ENCODE results near the gene DNMT3L. TPM values are rescaled to one million over a fixed set of nuclear protein-coding genes. Genes with fewer than 3 reads are reported as not detected.

DNMT3L gene
- total and polyA plus RNA-seq, 12 donors: not detected

GRCh38 chr21:44288251-44289110 is 26.8 kb upstream of the DNMT3L start:
- Histone ChIP-seq H3K4me1 (peaks cover 0 to 9% (median 0%) of the 10 kb centered on the region in 9 donors), H3K27ac (no peak overlapping the region), H3K4me3 (no peak overlapping the region), H3K27me3 (peaks cover 0 to 37% (median 21%) of the 10 kb centered on the region in 7 donors), H3K36me3 (no peaks in the 10 kb centered on the region), H3K9me3 (no peaks in the 10 kb centered on the region)
- TF ChIP-seq, protein P1, sequence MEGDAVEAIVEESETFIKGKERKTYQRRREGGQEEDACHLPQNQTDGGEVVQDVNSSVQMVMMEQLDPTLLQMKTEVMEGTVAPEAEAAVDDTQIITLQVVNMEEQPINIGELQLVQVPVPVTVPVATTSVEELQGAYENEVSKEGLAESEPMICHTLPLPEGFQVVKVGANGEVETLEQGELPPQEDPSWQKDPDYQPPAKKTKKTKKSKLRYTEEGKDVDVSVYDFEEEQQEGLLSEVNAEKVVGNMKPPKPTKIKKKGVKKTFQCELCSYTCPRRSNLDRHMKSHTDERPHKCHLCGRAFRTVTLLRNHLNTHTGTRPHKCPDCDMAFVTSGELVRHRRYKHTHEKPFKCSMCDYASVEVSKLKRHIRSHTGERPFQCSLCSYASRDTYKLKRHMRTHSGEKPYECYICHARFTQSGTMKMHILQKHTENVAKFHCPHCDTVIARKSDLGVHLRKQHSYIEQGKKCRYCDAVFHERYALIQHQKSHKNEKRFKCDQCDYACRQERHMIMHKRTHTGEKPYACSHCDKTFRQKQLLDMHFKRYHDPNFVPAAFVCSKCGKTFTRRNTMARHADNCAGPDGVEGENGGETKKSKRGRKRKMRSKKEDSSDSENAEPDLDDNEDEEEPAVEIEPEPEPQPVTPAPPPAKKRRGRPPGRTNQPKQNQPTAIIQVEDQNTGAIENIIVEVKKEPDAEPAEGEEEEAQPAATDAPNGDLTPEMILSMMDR (IDR thresholded peaks at IDR 0.05): no peak
- no peak for ATAC-seq
- intact Hi-C loops (cut with DNase I): loop anchor here in 1 of 10 donors (2.0 kb wide), 1 partner anchor 22 kb away; no protein-coding TSS in a partner anchor
- no peak for DNase-seq
- 87 to 95% methylated on average over 23 of the region's 23 CpGs for WGBS, 2 donors

GRCh38 chr21:44286716-44287632 is 25.3 kb upstream of the DNMT3L start:
- H3K9me3 ChIP-seq: no peaks in the 10 kb centered on the region
- peak in 1 of 8 donors; percentile 5 for ATAC-seq
- H3K36me3 ChIP-seq: no peaks in the 10 kb centered on the region
- H3K27me3 ChIP-seq: peaks cover 0 to 30% (median 21%) of the 10 kb centered on the region in 7 donors
- DNase-seq: no peak
- no peak overlapping the region for H3K27ac ChIP-seq
- peaks cover 0 to 9% (median 0%) of the 10 kb centered on the region in 9 donors for H3K4me1 ChIP-seq
- TF ChIP-seq, protein P1 (IDR thresholded peaks at IDR 0.05): no peak
- H3K4me3 ChIP-seq: no peak overlapping the region
- intact Hi-C loops (cut with DNase I): no loop called here
- WGBS, 2 donors: 73% methylated on average over 31 of the region's 31 CpGs

- intact Hi-C loops (cut with DNase I): no loop called here
- TF ChIP-seq, protein P1 (IDR thresholded peaks at IDR 0.05): no peak
- Histone ChIP-seq H3K36me3 (no peaks in the 10 kb centered on the region), H3K9me3 (no peaks in the 10 kb centered on the region), H3K4me3 (peak overlapping the region in 6 of 10 donors; percentile 26 to 39 (median 33)), H3K27ac (no peak overlapping the region), H3K27me3 (peaks cover 0 to 30% (median 21%) of the 10 kb centered on the region in 7 donors), H3K4me1 (peaks cover 0 to 9% (median 0%) of the 10 kb centered on the region in 9 donors)
- DNase-seq (no peak), ATAC-seq (no peak)
- WGBS, 2 donors: 56% methylated on average over 21 of the region's 21 CpGs
These were observed 24.5 kb upstream of the DNMT3L start for GRCh38 chr21:44286086-44286715.

All from heart right ventricle (tissue), 16 donors.